A549 (cell line): ENCODE data around the gene COQ8B. TPM values are rescaled to one million over a fixed set of nuclear protein-coding genes. Genes with fewer than 3 reads are reported as not detected.

ENCODE experiments used
- ATAC-seq, 2 experiments: fragments of 200-7000 bp in 1 of 2; fragments of >200 bp in 1 of 2; cut with Nextera tagmentation in 1 of 2; cut with Tn5 transposase in 1 of 2; 3 replicates each; pipeline versions ENCODE4 v1.8.0 to v1.9.1; 2018 to 2020; ENCODE audit warnings: mild to moderate bottlenecking in 1 of 2, moderate library complexity in 1 of 2
- CTCF ChIA-PET: fragments of 300-600 bp; sonication (Branson Sonifier 250); formaldehyde crosslinking; extraction: SDS; loops from one replicate; lab custom pipeline; 2021; ENCODE audit warnings: antibody characterized with exemption, inconsistent platforms; lab: Yijun Ruan, JAX
- POLR2A ChIA-PET: fragments of 350-600 bp; formaldehyde crosslinking; extraction: SDS; loops from one replicate; lab custom pipeline; 2021; ENCODE audit warnings: antibody characterized with exemption, inconsistent platforms; lab: Yijun Ruan, JAX
- DNase-seq, 2 experiments: peaks; one replicate each; pipeline versions ENCODE4 v3.0.0 to v3.0.0-alpha.2; 2011 to 2016; ENCODE audit warnings: low read depth in 1 of 2, low spot score in 1 of 2
- FAIRE-seq: peaks from 2 replicates; lab custom pipeline; 2011; peaks lifted over from hg19 to GRCh38; lab: Jason Lieb, UNC
- H3K27ac ChIP-seq, 2 experiments: fragments of >200 bp; sonication (Bioruptor Twin); formaldehyde crosslinking; 3 replicates each; pipeline ENCODE4 v1.5.1; 2016 to 2017
- H3K4me1 ChIP-seq: fragments of >200 bp; sonication (Bioruptor Twin); formaldehyde crosslinking; 3 replicates; pipeline ENCODE4 v1.6.1; 2016
- H3K4me2 ChIP-seq: fragments of >200 bp; sonication (Bioruptor Twin); formaldehyde crosslinking; 3 replicates; pipeline ENCODE4 v1.6.1; 2016
- H3K4me3 ChIP-seq: fragments of >200 bp; sonication (Bioruptor Twin); formaldehyde crosslinking; 3 replicates; pipeline ENCODE4 v1.5.1; 2016
- H3K9me3 ChIP-seq: fragments of >200 bp; sonication (Bioruptor Twin); formaldehyde crosslinking; 3 replicates; pipeline ENCODE4 v1.6.1; 2016
- BCL3 ChIP-seq: fragments of >200 bp; sonication (Bioruptor Twin); formaldehyde crosslinking; IDR thresholded peaks from 3 replicates; pipeline ENCODE4 v1.6.1; 2016
- BHLHE40 ChIP-seq: IDR thresholded peaks from 2 replicates; pipeline ENCODE4 v1.6.1; 2012; ENCODE audit warnings: low read depth, low read length, inconsistent platforms
- E2F6 ChIP-seq: IDR thresholded peaks from 2 replicates; pipeline ENCODE4 v1.6.1; 2012; ENCODE audit warnings: low read depth, borderline replicate concordance
- EHF ChIP-seq: fragments of 250-450 bp; sonication (Bioruptor Pico); IDR thresholded peaks from 2 replicates; pipeline ENCODE4 v1.5.0; 2020; ENCODE audit warnings: mild to moderate bottlenecking
- ELK1 ChIP-seq: fragments of 150-350 bp; IDR thresholded peaks from 2 replicates; pipeline ENCODE4 v1.6.1; 2014; ENCODE audit warnings: low read depth, mild to moderate bottlenecking, low read length
- ESRRA ChIP-seq: fragments of 150-350 bp; IDR thresholded peaks from 2 replicates; pipeline ENCODE4 v1.6.1; 2014; ENCODE audit warnings: mild to moderate bottlenecking, low read length, borderline replicate concordance
- FOXS1 ChIP-seq: fragments of 250-450 bp; sonication (Bioruptor Pico); IDR thresholded peaks from 2 replicates; pipeline ENCODE4 v1.5.0; 2020; ENCODE audit warnings: mild to moderate bottlenecking, moderate library complexity
- HES2 ChIP-seq: fragments of >200 bp; sonication (Bioruptor Twin); formaldehyde crosslinking; IDR thresholded peaks from 2 replicates; pipeline ENCODE4 v1.6.1; 2016
- HOXB5 ChIP-seq: fragments of 250-450 bp; sonication (Bioruptor Pico); IDR thresholded peaks from 2 replicates; pipeline ENCODE4 v1.5.0; 2020; ENCODE audit warnings: mild to moderate bottlenecking, moderate library complexity
- KDM1A ChIP-seq: fragments of 200-600 bp; sonication (generic); IDR thresholded peaks from 2 replicates; pipeline ENCODE4 v1.6.1; 2016; ENCODE audit warnings: low read depth, mild to moderate bottlenecking
- MAFK ChIP-seq: fragments of 450-650 bp; IDR thresholded peaks from 2 replicates; pipeline ENCODE4 v1.6.1; 2014; ENCODE audit not compliant: partially characterized antibody
- MAX ChIP-seq: IDR thresholded peaks from 2 replicates; pipeline ENCODE4 v1.6.1; 2012
- MAZ ChIP-seq: fragments of 150-350 bp; IDR thresholded peaks from 2 replicates; pipeline ENCODE4 v1.6.1; 2014; ENCODE audit warnings: antibody characterized with exemption, low read depth, low read length, borderline replicate concordance
- NR3C1 ChIP-seq: fragments of >200 bp; sonication (Bioruptor Twin); formaldehyde crosslinking; IDR thresholded peaks from 3 replicates; pipeline ENCODE4 v1.6.1; 2017
- PBX3 ChIP-seq: IDR thresholded peaks from 2 replicates; pipeline ENCODE4 v1.6.1; 2012
- RCOR1 ChIP-seq: fragments of 150-350 bp; IDR thresholded peaks from 2 replicates; pipeline ENCODE4 v1.6.1; 2014; ENCODE audit warnings: antibody characterized with exemption, low read length, low read depth
- RFX5 ChIP-seq: fragments of 450-650 bp; IDR thresholded peaks from 2 replicates; pipeline ENCODE4 v1.7.1; 2014; ENCODE audit warnings: antibody characterized with exemption, mild to moderate bottlenecking, moderate library complexity
- RNF2 ChIP-seq: fragments of 200-600 bp; sonication (generic); IDR thresholded peaks from 2 replicates; pipeline ENCODE4 v1.6.1; 2016; ENCODE audit warnings: low read depth, mild to moderate bottlenecking, antibody characterized with exemption, moderate library complexity, borderline replicate concordance
- SREBF2 ChIP-seq: fragments of 450-650 bp; IDR thresholded peaks from 2 replicates; pipeline ENCODE4 v1.6.1; 2014; ENCODE audit warnings: mild to moderate bottlenecking, moderate library complexity
- TP53 ChIP-seq: fragments of 250-450 bp; sonication (Bioruptor Pico); IDR thresholded peaks from 2 replicates; pipeline ENCODE4 v1.5.0; 2021; ENCODE audit warnings: mild to moderate bottlenecking, moderate library complexity
- ZC3H11A ChIP-seq: fragments of 450-650 bp; IDR thresholded peaks from 2 replicates; pipeline ENCODE4 v1.6.1; 2014; ENCODE audit warnings: antibody characterized with exemption, mild to moderate bottlenecking
- ZFP36 ChIP-seq: fragments of 450-650 bp; IDR thresholded peaks from 2 replicates; pipeline ENCODE4 v1.6.1; 2014; ENCODE audit warnings: borderline replicate concordance; ENCODE audit not compliant: partially characterized antibody
- WGBS: methylation state at CpG from one replicate; pipeline ENCODE4 v1.1.6; 2017; ENCODE audit errors: missing lambda C conversion rate; 5-methylcytosine and 5-hydroxymethylcytosine counted together
- polyA plus RNA-seq, 4 experiments: library from polyadenylated mRNA; depleted of rRNA in 3 of 4; stranded (reverse); fragments of >200 nt; fragmentation: RNase III in 1 of 4; extraction: RNeasy Plus Mini Kit Qiagen cat#74134 plus additional on column Dnase treatment in 1 of 4; gene quantifications; 2 replicates in 3 of 4; 3 replicates in 1 of 4; pipeline ENCODE4 v1.2.3, GENCODE V29; 2011 to 2017

Gene COQ8B
- polyA plus RNA-seq, 2 of the 4 experiments (the other 2 are of a cell fraction), result 47.2 to 63.6 TPM

- Histone ChIP-seq H3K9me3 (0 out of 3 replicates have a peak, but pooled peaks cover 3% of the 10 kb centered on the region), H3K4me1 (peaks cover 33% of the 10 kb centered on the region), H3K4me3 (no peak overlapping the region), H3K27ac (peak overlapping the region in 1 of 2 experiments; percentile 12; a peak in 1 of 6 replicates), H3K4me2 (peak overlapping the region; percentile 25)
- 69% methylated on average over 9 of the region's 9 CpGs for WGBS
- ChIA-PET CTCF (interaction anchor here (0.5 to 17.9 kb wide), 17 partner anchors 9 to 466 kb away, joined by 3 to 199 read pairs (median 3); partner anchors contain the start of genes ACTMAP and SNRPA), POLR2A (interaction anchor here (2.2 kb wide), 1 partner anchor 28 kb away, joined by 10 read pairs; the partner anchor contains the start of genes ACTMAP and SNRPA)
- FAIRE-seq, result no peak
- ATAC-seq, result no peak
- TF ChIP-seq EHF (CRISPR knock-in tag) (no peak), MAX (0 out of 2 replicates have a peak, but pooled peaks have one; percentile 13)
- DNase-seq, result no peak
Observed at GRCh38 chr19:40721936-40722661, 5.4 kb upstream of the COQ8B start.

GRCh38 chr19:40721140-40721486 lies 4.4 kb upstream of the COQ8B start:
- FAIRE-seq, result no peak
- no peak for DNase-seq
- WGBS, result 85% methylated on average over 6 of the region's 6 CpGs
- Histone ChIP-seq H3K4me3 (no peak overlapping the region), H3K9me3 (no peaks in the 10 kb centered on the region), H3K4me2 (no peak overlapping the region), H3K4me1 (peaks cover 33% of the 10 kb centered on the region), H3K27ac (peak overlapping the region in 1 of 2 experiments; percentile 19; a peak in 1 of 6 replicates)
- TF ChIP-seq HOXB5 (CRISPR knock-in tag) (no peak), ZFP36 (peak; percentile 90)
- no peak for ATAC-seq
- ChIA-PET POLR2A (interaction anchor here (0.5 to 2.2 kb wide), 3 partner anchors 29 to 35 kb away, joined by 3 to 10 read pairs (median 4); partner anchors contain the start of genes ACTMAP and SNRPA), CTCF (interaction anchor here (0.6 to 17.9 kb wide), 14 partner anchors 8 to 423 kb away, joined by 3 to 199 read pairs (median 4); partner anchors contain the start of genes ACTMAP and SNRPA)

- TF ChIP-seq ZC3H11A (no peak), RFX5 (no peak), NR3C1 (no peak), BHLHE40 (no peak), ELK1 (no peak), PBX3 (no peak), HES2 (no peak), KDM1A (no peak), HOXB5 (CRISPR knock-in tag) (no peak), ESRRA (no peak), BCL3 (no peak), RNF2 (no peak), SREBF2 (no peak), MAZ (no peak), TP53 (no peak), E2F6 (no peak), ZFP36 (no peak), MAFK (no peak), RCOR1 (no peak), FOXS1 (CRISPR knock-in tag) (no peak)
- 78% methylated on average over 7 of the region's 7 CpGs for WGBS
- DNase-seq (no peak), ATAC-seq (no peak), FAIRE-seq (no peak)
- Histone ChIP-seq H3K4me2 (peak overlapping the region; percentile 91), H3K27ac (peak overlapping the region; percentile 88 to 93), H3K9me3 (no peaks in the 10 kb centered on the region), H3K4me3 (peak overlapping the region; percentile 64), H3K4me1 (peaks cover 33% of the 10 kb centered on the region)
- CTCF ChIA-PET, result interaction anchor here (0.9 to 1.3 kb wide), 4 partner anchors 8 to 56 kb away, joined by 3 to 5 read pairs (median 4); no protein-coding TSS in a partner anchor
- POLR2A ChIA-PET, result interaction anchor here (1.2 kb wide), 3 partner anchors 31 to 33 kb away, joined by 3 to 7 read pairs (median 4); partner anchors contain the start of genes ACTMAP and SNRPA
Observed at GRCh38 chr19:40719414-40719894, 2.8 kb upstream of the COQ8B start.
